ENCODE data around the gene RPS28.
"Not testable (repeated sequence)": the region's sequence is repeated elsewhere in the genome, so short reads cannot be mapped to it uniquely, and the experiment has no call there.

Gene RPS28

DNA sequence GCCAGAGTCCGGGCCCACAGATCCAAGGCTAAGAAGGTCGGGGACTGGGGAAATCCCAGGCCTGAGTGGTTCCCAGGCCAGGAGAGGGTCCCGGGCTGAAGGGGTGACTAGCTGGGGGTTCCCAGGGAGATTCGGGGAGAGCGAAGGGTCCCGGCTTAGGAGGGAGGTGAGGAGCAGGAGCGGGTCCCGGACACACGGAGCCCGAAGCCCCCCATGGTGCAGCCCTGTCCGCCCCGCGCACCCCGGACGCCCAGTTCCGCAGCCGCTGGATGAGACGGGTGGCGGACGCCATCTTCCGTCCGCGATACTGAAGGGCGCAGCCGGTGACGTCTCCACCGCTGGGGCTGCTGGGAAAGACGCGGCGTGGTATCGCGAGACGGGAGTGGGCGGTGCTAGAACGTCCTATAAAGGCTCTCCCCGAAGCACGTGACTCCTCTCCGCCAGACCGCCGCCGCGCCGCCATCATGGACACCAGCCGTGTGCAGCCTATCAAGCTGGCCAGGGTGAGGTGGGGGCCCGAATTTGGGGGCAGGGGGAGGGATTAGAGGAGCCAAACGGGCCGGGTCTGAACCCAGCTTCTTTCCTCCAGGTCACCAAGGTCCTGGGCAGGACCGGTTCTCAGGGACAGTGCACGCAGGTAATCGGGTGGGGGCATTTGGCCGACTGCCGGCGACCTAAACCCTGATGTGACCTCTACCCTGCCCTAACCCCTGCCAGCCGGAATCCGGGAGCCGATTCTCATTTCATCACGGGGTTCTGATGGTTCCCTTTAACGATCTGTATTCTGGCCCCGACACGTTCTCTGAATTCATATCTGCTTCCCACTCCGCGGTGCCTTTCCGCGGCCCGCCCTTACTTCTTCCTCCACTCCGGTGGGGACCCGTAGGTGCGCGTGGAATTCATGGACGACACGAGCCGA is at the start of gene RPS28, which contains the start of gene NDUFA7:
TSS of gene RPS28 (plus strand) at position 430 of the 919 bp plus-strand sequence. CDS start at position 465, 35 bp downstream.
TSS of gene NDUFA7 (minus strand) at position 309 of the 919 bp plus-strand sequence. CDS start at position 292, 17 bp downstream.
- peak; percentile 98 for DNase-seq (ENCODE audit: low spot score)

DNA sequence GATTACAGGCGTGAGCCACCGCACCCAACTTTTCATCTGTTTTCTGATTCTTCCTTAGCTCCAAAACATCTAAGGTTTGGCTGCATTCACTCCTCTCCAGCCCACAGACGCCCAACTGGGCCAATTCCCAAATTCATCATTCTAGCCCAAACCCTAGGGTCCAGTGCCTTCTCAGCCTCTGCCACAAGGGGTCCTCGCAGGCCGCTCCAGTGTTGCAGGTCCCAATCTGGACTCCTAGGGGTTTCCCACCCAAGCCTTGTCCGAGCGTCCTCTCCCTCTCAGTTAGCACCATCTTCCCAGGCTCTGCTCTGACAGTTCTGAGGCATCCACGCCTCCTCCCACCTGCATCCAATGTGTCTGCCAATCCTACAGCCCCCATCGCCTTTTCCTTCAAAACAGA is 44.8 kb upstream of the RPS28 start:
- not testable (repeated sequence) for DNase-seq (ENCODE audit: low spot score)

DNA sequence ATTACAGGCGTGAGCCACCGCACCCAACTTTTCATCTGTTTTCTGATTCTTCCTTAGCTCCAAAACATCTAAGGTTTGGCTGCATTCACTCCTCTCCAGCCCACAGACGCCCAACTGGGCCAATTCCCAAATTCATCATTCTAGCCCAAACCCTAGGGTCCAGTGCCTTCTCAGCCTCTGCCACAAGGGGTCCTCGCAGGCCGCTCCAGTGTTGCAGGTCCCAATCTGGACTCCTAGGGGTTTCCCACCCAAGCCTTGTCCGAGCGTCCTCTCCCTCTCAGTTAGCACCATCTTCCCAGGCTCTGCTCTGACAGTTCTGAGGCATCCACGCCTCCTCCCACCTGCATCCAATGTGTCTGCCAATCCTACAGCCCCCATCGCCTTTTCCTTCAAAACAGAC is 30.0 kb upstream of the RPS28 start:
- DNase-seq (ENCODE audit: low spot score): not testable (repeated sequence)

DNA sequence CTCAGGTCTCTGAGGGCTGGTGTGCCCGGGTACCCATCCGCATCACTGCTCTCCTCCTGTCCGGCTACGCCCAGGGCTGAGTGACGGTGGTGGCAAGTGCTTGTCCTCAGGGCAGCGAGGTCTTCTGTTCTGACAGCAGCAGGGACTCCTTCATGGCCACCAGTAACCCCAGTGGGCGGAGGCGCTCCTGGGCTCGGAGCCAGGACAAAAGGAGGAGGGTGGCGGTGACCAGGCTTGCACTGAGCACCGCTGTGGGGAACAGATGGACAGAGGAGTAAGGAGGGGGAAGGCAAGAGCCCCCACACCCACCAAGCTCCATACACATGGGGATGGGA is 19.0 kb upstream of the RPS28 start:
- no peak for DNase-seq (ENCODE audit: low spot score)

DNA sequence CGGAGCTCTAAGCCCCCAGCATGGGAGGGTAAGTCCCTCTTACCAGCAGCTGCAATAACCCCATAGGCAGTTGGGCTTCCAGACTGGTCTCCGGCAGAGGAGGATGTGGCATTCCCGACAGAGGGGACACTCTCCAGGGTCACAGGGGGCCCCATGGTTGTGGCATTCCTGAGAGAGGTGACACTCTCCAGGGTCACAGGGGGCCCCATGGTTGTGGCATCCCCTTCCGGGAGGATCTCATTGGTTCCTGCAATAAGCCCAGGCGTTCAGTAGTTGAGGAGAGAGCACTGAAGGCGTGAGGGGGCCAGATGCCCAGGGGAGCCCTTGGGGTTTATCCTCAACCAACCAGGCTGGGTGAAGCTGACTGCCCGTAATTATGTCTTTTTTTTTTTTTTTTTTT is 18.6 kb upstream of the RPS28 start:
- DNase-seq (ENCODE audit: low spot score): no peak

DNA sequence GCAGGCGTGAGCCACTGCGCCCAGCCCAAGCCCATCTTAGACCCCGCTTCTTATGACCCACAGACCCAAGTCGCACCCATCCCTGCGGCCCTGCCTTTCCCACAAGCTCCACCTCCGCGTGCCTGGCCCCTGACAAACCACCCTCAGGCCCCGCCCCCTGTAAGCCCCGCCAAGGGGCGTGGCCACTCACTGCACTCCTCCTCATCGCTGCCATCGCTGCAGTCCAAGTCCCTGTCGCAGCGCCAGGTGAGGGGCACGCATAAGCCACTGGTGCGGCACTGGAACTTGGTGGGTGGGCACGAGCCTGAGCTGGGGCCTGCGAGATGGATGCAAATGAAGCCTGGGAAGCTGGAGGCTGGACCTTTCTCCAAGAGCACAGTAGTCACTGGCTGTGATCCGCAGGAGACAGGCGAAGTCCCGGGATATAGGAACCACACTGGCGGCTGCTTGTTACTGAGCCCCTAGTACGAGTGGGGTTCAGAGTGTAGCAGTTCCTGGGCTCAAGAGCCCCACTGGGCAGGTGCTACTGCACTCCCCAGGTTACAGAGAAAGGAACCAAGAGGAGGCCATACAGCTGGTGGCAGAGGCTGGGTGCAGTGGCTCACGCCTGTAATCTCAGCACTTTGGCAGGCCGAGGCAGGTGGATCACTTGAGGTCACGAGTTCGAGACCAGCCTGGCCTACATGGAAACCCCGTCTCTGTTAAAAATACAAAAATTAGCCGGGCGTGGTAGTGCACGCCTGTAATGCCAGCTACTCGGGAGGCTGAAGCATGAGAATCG is 16.3 kb upstream of the RPS28 start:
- no peak for DNase-seq (ENCODE audit: low spot score)

DNA sequence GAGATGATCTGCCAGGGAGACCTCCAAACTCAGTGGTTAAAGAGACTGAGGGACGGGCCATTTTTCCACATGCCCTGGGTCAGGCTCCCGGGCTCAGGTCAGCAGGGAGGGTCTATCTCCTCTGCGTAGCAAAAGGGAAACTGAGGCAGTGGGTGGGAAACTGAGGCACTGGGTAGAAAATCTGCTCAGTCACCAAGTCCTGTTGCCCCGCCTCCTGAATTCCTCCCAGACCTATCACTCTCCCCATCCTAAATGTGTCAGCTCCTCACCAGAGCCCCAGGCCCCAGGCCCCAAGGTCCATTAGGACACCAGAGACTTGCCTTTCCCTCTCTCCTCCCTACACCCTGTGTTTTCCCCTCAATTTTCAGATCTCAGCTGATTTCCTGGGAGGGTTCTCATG is 15.5 kb upstream of the RPS28 start:
- DNase-seq (ENCODE audit: low spot score): no peak

DNA sequence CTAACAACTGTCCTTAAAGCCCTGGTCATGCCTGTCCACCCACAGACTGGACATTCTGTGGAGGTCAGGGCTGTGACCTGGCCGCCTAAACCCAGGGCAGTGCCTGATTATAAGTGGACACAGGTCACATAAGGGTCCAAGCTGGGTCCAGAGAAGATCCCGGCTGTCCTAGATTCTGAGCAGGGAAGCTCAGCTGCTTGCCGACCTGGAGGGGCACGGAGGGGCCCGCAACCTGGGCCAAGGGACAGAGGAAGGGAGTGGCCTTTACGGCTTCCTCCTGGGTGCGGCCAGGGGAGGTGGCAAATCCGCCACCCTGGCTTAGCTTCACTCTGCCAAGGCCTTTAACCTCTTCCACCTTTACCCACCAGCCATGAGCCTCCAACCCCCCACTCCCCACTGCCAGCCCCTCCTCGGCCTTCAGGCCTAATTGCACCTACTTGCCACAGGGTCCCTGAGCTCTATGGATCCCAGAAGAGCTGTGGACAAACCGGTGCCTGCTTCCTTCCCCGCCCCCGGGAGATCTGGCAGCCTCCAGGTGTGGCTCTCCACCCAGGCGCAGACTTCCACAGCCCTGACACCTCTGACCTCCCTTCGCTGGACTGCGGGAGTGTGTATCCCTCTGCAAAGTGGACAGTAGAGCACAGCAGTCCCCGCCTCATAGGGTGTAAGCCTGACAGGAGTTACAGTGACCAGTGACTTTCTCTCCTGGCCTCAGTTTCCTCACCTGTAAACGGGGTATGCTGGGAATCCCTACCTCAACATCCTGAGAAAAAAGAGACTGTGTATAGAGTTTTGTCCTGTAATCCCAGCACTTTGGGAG is 14.9 kb upstream of the RPS28 start:
- DNase-seq (ENCODE audit: low spot score): no peak

DNA sequence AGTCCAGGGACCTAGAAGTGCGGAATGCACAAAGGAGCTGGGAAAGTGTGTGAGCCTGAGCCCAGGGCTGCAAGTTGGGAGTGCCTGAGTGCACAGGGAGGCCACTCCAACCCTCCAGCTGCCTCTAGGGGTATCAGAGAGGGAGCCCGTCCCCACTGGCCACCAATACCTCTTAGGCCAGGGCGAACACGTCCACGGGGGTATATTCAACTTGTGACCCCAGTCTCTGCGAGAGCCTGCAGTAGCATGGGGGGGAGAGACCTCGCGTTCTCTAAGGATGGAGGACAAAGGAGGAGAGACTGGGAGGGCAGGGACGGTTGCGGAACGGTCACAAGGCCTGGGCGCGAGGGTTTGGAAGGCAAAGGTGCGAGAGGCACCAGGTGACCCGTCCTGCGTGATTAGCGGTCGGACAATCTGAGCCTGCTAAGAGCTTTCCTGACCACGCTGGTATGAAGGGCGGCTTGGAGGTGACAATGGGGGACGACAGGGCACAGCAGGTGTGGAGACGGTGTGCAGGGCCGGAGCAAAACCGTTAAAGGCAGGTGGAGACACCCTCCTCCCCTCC is 13.8 kb upstream of the RPS28 start:
- DNase-seq (ENCODE audit: low spot score): no peak

DNA sequence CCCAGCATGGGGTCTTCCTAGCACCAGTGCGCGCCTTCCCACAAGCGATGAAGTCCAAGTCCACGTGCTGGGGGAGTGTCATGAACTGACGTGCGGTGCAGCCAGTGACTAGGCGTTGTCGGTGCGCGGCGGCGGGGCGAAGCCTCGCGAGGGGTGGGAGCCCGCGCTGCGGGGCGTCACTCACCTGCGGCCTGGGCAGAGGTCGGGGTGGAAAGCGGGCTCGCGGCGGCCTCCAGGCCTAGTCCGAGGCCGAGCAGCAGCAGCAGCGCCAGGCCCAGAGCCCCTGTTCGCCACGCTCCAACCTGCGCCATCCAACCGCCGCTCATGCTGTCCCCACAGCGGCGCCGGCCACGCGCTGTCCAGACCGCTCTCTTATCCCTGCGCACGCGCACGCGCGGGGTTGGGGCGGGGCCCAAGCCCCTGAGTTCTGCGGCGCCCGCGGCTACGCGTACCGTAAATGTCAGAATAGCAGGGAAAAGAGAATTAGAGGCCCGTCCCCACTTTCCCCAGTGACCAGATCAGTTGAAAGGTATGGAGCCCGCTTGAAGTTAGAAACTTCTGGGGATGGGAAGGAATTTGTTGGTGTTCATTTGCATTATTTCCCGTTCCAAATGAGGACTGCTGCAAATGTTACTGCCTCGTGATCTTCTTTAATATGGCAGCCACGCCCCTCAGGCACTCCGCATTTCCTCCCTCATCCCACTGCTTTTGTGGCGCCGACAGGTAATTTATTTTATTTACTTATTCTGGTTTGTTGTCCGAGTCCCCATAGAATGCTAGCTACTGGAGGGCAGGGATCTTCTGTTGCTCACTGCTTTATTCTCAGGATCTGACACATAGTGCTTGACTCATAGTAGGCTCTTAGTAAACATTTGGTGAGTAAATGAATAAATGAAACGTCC is 13.1 kb upstream of the RPS28 start, which contains the start of gene CD320:
TSS of gene CD320 (minus strand) at position 394 of the 902 bp plus-strand sequence. CDS start at position 326, 68 bp downstream.
- peak; percentile 97 for DNase-seq (ENCODE audit: low spot score)

DNA sequence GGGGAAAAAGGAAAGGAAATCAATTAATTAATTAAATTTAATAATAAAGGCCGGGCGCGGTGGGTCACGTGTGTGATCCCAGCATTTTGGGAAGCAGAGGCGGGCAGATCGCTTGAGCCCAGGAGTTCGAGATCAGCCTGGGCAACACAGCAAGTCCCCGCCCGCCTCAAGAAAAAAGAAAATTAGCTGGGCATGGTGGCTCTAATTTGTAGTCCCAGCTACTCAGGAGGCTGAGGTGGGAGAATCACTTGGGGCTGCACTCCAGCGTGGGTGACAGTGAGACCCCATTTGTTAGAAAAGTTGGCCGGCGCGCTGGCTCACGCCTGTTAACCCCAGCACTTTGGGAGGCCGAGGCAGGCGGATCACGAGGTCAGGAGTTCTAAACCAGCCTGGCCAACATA is 12.4 kb upstream of the RPS28 start:
- DNase-seq (ENCODE audit: low spot score): no peak

DNA sequence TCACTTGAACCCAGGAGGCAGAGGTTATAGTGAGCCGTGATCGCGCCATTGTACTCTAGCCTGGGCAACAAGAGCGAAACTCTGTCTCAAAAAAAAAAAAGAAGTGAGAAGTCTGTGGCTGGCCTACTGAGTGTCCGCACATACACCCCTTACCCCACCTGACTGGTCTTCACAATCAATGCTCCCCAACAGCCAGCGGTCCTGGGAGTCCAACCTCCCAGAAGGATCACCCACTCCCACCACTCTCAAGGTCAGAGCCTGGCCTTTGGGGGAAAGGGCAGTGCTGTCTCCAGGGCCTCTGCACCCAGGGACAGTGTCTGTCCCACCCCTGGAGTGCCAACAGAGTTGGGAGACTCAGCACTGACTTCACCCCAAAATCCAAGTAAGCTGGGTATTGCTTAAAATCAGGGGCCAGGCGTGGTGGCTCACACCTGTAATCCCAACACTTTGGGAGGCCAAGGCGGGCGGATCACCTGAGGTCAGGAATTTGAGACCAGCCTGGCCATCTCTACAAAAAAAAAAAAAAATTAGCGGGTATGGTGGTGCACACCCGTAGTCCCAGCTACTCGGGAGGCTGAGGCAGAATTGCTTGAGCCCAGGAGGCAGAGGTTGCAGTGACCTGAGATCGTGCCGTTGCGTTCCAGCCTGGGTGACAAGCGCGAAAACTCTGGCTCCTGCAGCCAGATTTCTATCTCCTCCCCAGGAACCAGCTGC is 10.8 kb upstream of the RPS28 start:
- DNase-seq (ENCODE audit: low spot score): no peak

DNA sequence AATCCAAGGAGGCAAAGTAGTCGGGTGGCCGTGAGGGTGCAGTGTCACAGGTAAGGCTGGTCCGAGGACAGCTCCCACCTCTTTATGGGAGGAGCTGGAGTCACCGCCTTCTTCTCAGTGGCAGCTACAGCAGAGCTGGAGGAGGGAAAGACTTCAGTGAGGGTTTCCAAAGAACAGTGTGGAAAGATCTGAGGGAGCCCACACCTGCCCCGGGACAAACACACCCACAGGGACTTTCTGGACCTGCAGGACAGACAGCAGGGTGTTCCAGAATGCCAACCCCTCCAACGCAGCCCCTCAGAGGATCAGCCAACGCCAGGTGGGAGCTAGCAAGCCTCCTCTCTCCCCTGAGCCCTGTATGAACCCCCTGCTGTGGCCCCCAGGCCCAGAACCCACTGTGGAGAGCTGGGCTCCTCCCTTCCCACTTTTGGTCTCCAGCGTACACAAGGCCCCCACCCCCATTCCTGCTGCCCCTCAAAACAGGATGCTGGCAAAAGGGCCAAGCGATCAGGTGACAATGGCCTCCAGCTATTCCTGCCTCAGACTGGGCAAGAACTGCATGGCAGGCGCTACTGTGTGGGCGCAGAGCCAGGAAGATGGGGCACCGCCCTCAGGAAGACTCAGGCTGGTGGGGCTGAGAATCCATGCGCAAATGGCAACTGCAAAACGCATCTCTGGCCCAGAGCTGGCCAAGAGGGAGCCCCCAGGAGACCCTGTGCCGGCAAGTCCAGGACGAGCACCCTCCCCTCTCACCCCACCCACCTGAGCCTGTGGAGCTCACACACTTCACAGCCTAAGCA is 9.6 kb upstream of the RPS28 start:
- DNase-seq (ENCODE audit: low spot score): no peak

DNA sequence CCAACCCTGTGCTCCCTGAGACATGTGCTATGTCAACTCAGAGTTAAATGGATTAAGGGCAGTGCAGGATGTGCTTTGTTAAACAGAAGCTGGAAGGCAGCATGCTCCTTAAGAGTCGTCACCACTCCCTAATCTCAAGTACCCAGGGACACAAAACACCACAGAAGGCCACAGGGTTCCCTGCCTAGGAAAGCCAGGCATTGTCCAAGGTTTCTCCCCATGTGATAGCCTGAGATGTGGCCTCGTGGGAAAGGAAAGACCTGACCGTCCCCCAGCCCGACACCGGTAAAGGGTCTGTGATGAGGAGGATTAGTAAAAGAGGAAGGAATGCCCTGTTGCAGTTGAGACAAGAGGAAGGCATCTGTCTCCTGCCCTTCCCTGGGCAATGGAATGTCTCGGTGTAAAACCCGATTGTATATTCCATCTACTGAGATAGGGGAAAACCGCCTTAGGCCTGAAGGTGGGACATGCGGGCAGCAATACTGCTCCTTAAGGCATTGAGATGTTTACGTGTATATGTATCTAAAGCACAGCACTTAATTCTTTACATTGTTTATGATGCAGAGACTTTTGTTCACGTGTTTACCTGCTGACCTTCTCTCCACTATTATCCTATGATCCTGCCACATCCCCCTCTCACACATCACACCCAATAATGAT is 6.2 kb upstream of the RPS28 start:
- DNase-seq (ENCODE audit: low spot score): not testable (repeated sequence)

DNA sequence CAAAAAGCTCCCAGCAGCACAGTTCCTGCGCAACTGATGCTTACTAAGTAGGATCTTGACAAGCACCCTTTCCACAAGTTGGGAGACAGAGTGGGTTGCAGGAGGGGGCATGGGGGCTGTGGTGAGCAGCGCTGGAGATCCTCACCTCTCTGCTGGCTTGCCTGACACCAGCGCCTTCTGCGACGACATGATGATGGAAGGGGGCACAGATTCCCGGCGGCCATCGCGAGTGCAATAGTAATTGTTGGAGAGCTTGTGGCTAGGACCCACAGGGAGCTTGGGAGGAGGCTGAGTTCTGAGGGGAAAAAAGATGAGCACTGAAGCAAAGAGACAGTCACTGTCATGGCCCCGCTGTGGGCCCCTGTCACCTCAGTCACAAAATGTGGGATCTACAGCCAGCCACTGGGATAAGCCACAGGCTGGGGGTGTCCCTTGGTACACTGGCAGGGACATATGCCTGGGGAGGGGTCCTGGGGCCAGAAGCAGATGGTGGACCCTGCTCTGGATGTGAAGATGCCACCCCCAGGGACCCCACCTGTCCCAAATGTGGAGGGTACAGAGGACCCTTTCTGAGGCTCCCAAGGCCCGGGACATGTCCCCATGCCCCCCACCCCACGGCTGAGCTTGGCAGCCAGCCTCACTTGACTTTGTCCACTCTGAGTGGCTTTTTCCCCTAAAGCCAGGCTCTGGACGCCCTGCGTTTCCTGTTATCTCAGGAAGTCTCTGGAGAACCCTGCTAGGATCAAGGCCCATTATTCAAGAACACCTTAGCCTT is 4.8 kb upstream of the RPS28 start:
- DNase-seq (ENCODE audit: low spot score): no peak

DNA sequence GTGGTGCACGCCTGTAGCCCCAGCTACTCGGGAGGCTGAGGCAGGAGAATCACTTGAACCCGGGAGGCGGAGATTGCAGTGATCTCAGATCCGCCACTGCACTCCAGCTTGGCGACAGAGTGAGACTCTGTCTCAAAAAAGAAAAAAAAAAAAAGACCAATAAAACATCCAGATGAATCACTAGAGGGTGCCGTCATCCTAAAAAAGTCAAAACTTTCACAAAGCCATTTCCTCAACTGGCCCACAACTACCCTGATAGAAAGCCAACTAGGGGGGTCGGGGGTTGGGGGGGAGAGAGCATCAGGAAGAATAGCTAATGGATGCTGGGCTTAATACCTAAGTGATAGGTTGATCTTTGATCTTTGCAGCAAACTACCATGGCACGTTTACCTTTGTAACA is 2.5 kb upstream of the RPS28 start:
- not testable (repeated sequence) for DNase-seq (ENCODE audit: low spot score)

DNA sequence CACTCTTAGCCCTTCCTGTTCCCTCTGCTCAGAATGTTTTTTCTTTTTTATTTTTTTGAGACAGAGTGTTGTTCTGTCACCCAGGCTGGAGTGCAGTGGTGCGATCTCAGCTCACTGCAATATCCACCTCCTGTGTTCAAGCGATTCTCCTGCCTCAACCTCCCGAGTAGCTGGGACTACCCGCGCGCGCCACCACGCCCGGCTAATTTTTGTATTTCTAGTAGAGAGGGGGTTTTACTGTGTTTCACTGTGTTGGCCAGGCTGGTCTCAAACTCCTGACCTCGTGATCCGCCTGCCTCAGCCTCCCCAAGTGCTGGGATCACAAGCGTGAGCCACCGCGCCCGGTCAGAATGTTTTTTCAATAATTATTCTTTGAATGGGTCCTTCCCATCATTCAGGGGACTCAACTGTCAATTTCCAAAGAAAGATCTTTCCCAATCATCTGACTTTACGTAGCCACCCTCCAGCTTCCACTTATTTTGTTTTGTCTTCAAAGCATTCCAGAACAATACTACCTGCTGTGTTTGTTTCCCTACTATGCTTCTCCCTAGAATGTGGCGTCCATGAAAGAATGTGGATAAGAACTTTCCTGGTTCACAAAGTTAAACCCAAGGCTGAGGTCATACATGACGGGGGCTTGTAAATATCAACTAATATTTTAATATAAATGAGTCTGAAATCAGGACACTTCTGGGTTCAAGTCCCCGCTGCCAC is 1.3 kb upstream of the RPS28 start:
- DNase-seq (ENCODE audit: low spot score): no peak

All from AG08395 (cell line).